ENCODE results near the gene SLBP. TPM values are rescaled to one million over a fixed set of nuclear protein-coding genes. Genes with fewer than 3 reads are reported as not detected.

The SLBP gene
- total and polyA plus RNA-seq, 2 of the 8 experiments (the other 6 are each of a cell fraction or from before 2014, with no cell fraction given) = 44.1 to 49.0 TPM

GRCh38 chr4:1741208-1741607, 29.1 kb upstream of the SLBP start (continued):
- TF ChIP-seq, protein P1, sequence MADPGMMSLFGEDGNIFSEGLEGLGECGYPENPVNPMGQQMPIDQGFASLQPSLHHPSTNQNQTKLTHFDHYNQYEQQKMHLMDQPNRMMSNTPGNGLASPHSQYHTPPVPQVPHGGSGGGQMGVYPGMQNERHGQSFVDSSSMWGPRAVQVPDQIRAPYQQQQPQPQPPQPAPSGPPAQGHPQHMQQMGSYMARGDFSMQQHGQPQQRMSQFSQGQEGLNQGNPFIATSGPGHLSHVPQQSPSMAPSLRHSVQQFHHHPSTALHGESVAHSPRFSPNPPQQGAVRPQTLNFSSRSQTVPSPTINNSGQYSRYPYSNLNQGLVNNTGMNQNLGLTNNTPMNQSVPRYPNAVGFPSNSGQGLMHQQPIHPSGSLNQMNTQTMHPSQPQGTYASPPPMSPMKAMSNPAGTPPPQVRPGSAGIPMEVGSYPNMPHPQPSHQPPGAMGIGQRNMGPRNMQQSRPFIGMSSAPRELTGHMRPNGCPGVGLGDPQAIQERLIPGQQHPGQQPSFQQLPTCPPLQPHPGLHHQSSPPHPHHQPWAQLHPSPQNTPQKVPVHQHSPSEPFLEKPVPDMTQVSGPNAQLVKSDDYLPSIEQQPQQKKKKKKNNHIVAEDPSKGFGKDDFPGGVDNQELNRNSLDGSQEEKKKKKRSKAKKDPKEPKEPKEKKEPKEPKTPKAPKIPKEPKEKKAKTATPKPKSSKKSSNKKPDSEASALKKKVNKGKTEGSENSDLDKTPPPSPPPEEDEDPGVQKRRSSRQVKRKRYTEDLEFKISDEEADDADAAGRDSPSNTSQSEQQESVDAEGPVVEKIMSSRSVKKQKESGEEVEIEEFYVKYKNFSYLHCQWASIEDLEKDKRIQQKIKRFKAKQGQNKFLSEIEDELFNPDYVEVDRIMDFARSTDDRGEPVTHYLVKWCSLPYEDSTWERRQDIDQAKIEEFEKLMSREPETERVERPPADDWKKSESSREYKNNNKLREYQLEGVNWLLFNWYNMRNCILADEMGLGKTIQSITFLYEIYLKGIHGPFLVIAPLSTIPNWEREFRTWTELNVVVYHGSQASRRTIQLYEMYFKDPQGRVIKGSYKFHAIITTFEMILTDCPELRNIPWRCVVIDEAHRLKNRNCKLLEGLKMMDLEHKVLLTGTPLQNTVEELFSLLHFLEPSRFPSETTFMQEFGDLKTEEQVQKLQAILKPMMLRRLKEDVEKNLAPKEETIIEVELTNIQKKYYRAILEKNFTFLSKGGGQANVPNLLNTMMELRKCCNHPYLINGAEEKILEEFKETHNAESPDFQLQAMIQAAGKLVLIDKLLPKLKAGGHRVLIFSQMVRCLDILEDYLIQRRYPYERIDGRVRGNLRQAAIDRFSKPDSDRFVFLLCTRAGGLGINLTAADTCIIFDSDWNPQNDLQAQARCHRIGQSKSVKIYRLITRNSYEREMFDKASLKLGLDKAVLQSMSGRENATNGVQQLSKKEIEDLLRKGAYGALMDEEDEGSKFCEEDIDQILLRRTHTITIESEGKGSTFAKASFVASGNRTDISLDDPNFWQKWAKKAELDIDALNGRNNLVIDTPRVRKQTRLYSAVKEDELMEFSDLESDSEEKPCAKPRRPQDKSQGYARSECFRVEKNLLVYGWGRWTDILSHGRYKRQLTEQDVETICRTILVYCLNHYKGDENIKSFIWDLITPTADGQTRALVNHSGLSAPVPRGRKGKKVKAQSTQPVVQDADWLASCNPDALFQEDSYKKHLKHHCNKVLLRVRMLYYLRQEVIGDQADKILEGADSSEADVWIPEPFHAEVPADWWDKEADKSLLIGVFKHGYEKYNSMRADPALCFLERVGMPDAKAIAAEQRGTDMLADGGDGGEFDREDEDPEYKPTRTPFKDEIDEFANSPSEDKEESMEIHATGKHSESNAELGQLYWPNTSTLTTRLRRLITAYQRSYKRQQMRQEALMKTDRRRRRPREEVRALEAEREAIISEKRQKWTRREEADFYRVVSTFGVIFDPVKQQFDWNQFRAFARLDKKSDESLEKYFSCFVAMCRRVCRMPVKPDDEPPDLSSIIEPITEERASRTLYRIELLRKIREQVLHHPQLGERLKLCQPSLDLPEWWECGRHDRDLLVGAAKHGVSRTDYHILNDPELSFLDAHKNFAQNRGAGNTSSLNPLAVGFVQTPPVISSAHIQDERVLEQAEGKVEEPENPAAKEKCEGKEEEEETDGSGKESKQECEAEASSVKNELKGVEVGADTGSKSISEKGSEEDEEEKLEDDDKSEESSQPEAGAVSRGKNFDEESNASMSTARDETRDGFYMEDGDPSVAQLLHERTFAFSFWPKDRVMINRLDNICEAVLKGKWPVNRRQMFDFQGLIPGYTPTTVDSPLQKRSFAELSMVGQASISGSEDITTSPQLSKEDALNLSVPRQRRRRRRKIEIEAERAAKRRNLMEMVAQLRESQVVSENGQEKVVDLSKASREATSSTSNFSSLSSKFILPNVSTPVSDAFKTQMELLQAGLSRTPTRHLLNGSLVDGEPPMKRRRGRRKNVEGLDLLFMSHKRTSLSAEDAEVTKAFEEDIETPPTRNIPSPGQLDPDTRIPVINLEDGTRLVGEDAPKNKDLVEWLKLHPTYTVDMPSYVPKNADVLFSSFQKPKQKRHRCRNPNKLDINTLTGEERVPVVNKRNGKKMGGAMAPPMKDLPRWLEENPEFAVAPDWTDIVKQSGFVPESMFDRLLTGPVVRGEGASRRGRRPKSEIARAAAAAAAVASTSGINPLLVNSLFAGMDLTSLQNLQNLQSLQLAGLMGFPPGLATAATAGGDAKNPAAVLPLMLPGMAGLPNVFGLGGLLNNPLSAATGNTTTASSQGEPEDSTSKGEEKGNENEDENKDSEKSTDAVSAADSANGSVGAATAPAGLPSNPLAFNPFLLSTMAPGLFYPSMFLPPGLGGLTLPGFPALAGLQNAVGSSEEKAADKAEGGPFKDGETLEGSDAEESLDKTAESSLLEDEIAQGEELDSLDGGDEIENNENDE (IDR thresholded peaks at IDR 0.05; ENCODE audit: insufficient replicate concordance, low read length) = no peak
- TF ChIP-seq NRF1 (IDR thresholded peaks at IDR 0.05; ENCODE audit: low read depth, low read length) (no peak), SP1 (IDR thresholded peaks at IDR 0.05; ENCODE audit: low read depth, low read length) (no peak), TEAD4 (IDR thresholded peaks at IDR 0.05; ENCODE audit: low read depth, low read length) (no peak), CHD1 (IDR thresholded peaks at IDR 0.05; ENCODE audit: low read depth, low read length) (no peak), RXRA (IDR thresholded peaks at IDR 0.05; ENCODE audit: insufficient read depth, low read depth, low read length) (no peak), POLR2A (IDR thresholded peaks at IDR 0.05; ENCODE audit: control extremely low read depth in 1 of 2, low read depth in 2 of 2, low read length in 2 of 2) (no peak), ATF3 (IDR thresholded peaks at IDR 0.05; ENCODE audit: insufficient read depth, low read depth, low read length) (no peak)

Data from H1 (cell line).